Activated T-helper 17 cell treated with anti-CD3 and anti-CD28 coated beads, Interleukin-2, amount 50 U/mL, for 72 hours (primary cell): ENCODE results near the gene BSND. TPM values are rescaled to one million over a fixed set of nuclear protein-coding genes. Genes with fewer than 3 reads are reported as not detected.

Experiments
- ATAC-seq: fragments of 150-1000 bp; cut with Tn5 transposase; replicated peaks from 2 replicates; pipeline ENCODE4 v1.10.0; 2021; ENCODE audit warnings: mild to moderate bottlenecking, moderate library complexity
- H3K27ac Mint-ChIP-seq: one replicate; pipeline ENCODE4 v1.8.0; 2022; ENCODE audit warnings: mixed read lengths
- H3K27me3 Mint-ChIP-seq: one replicate; pipeline ENCODE4 v1.8.0; 2022; ENCODE audit warnings: mixed read lengths
- H3K36me3 Mint-ChIP-seq: one replicate; pipeline ENCODE4 v1.8.0; 2022; ENCODE audit warnings: low read depth, mild to moderate bottlenecking, mixed read lengths
- H3K4me1 Mint-ChIP-seq: one replicate; pipeline ENCODE4 v1.8.0; 2022; ENCODE audit warnings: mixed read lengths
- H3K4me3 Mint-ChIP-seq: one replicate; pipeline ENCODE4 v1.8.0; 2022; ENCODE audit warnings: mild to moderate bottlenecking, mixed read lengths
- H3K9me3 Mint-ChIP-seq: one replicate; pipeline ENCODE4 v1.8.0; 2022; ENCODE audit warnings: mixed read lengths
- total RNA-seq, 2 donors: library from RNA; stranded (reverse); gene quantifications; one replicate each; pipeline ENCODE4 v1.2.3, GENCODE V29; 2022

The BSND gene
- total RNA-seq, 2 donors from 2014 or later, result 0.05 to 0.06 TPM

DNA sequence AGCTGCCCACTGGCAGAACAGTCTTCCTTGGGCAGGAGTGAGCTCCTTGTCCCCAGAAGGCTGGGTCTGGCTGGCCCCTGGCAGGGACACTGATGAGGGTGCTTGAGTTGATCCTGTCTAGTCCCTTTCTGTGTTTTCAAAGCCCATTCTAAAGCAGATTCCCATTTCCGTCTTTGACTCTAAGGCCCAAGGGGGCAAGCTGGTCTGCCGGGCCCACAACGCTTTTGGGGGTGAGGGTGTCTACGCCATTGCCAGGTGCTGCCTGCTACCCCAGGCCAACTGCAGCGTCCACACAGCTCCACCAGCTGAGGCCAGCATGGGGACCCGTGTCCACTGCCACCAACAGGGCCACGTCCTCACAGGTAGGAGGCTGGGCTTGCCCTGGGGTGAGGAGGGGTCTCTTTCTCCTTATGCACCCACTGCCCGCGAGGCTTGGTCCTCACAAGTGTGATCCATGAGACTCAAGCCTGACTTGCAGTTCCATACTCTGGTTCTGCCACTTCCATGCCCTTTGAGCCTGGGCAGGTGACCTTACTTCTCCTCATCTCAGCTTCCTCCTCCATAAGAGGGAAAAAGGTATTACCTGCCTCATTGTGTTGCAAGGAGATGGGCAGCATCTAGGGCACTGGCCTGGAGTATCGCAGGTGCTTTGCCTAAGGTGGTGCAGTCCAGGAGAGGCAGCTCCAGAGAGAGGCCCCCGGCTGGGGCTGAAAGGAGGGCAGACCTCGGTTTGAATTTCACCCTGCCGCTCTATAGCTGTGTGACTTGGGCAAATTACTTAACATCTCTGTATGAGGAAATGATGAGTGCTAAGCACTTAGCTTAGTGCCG is 60.8 kb downstream of the BSND start:
- H3K27me3 Mint-ChIP-seq, result no peaks in the 10 kb centered on the region
- no peaks in the 10 kb centered on the region for H3K4me1 Mint-ChIP-seq
- no peak for ATAC-seq
- H3K27ac Mint-ChIP-seq, result no peak overlapping the region
- no peak overlapping the region for H3K4me3 Mint-ChIP-seq
- H3K36me3 Mint-ChIP-seq, result no peaks in the 10 kb centered on the region
- no peaks in the 10 kb centered on the region for H3K9me3 Mint-ChIP-seq

DNA sequence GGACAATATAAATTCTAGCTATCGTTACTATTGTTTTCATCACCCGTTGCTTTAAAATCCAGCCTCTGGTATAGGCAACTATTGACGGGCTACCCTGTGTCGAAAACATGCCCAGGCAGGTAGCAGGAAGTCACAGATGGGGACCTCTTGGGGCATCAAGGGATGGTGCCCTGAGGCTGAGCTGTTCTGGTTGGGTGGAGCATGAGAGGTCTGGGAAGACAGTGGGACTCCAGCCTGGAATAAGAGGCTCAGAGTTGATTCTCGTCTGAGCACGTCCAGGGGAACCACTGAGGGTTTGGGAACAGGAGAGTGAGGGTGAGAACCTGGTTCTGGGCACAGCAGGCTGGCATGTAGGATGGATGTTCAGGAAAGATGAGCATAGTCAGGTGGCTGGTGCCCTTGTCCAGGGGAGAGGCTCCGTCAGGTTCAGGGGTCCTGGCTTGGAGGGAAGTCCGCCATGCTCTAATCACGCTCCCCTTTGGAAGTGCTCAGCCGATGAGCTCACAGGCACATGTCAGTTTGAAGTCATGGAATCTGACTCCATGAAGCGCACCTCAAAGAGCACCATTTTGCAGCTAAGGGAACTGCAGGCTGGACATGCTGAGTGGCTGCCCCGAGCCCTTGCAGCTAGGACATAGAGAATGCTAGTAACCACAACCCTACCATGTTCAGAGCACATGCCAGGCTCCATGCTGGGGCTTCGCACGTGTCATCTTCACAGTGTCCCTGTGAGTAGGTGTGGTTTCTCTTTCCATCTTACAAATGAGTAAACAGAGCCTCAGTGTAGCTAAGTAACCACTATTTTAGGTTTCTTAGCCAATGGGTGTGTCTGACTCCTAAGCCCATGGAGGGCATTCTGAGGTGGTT is 61.6 kb downstream of the BSND start:
- H3K4me3 Mint-ChIP-seq, result no peak overlapping the region
- H3K9me3 Mint-ChIP-seq, result no peaks in the 10 kb centered on the region
- ATAC-seq, result peak; percentile 80
- H3K27ac Mint-ChIP-seq, result no peak overlapping the region
- H3K36me3 Mint-ChIP-seq, result no peaks in the 10 kb centered on the region
- H3K4me1 Mint-ChIP-seq, result no peaks in the 10 kb centered on the region
- no peaks in the 10 kb centered on the region for H3K27me3 Mint-ChIP-seq

DNA sequence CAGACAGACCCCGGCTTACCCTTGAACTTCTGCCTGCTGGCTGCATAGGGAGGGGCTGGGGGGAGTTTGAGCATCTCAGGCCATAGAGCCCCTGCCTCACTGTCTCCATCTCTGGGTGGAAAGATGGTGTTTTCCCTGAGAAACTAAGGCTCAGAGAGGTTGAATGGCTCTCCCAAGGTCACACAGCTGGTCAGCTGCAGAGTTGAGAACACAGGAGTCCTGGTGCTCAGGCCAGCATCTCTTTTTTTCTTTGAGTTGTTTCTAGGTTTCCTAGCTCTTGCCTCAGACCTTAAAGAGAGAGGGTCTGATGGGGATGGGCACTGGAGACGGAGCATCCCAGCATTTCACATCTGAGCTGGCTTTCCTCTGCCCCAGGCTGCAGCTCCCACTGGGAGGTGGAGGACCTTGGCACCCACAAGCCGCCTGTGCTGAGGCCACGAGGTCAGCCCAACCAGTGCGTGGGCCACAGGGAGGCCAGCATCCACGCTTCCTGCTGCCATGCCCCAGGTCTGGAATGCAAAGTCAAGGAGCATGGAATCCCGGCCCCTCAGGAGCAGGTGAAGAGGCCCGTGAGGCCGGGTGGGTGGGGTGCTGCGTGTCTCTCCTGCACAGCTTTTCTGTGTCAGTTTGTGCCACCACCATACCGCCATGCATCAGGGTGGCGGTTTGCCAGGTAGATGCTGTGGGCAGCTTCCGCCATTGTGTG is 62.4 kb downstream of the BSND start:
- Mint-ChIP-seq H3K27me3 (no peaks in the 10 kb centered on the region), H3K27ac (no peak overlapping the region), H3K4me3 (no peak overlapping the region), H3K9me3 (no peaks in the 10 kb centered on the region), H3K36me3 (peaks cover 5% of the 10 kb centered on the region), H3K4me1 (no peaks in the 10 kb centered on the region)
- ATAC-seq, result no peak

Other genes with a start within 250 kb of the BSND start
- 1 to 10 TPM; 4.7 to 6.6 TPM for gene PARS2, start 234.4 kb upstream of the BSND start, total RNA-seq
- 10 to 100 TPM in 1 of 2 donors, 1 to 10 TPM in 1; 3.6 to 10.6 TPM for gene TTC22, start 197.6 kb upstream of the BSND start, total RNA-seq
- gene DHCR24, start 111.7 kb upstream of the BSND start, total RNA-seq, result 10 to 100 TPM; 27.4 to 78.7 TPM
- gene TMEM61, start 18.3 kb upstream of the BSND start, total RNA-seq, result not detected
- gene PCSK9, start 40.6 kb downstream of the BSND start, total RNA-seq, result not detected
- 10 to 100 TPM; 40.8 to 41.6 TPM for gene USP24, start 216.4 kb downstream of the BSND start, total RNA-seq